Measurements from ENCODE around the gene ZNF777. TPM values are rescaled to one million over a fixed set of nuclear protein-coding genes. Genes with fewer than 3 reads are reported as not detected.
"Not testable (repeated sequence)": the region's sequence is repeated elsewhere in the genome, so short reads cannot be mapped to it uniquely, and the experiment has no call there.

The ZNF777 gene
- total and polyA plus RNA-seq, 2 donors (not counting 1 experiment from before 2014, with no cell fraction given): 4.1 to 4.9 TPM

GRCh38 chr7:149398195-149398820, 62.6 kb downstream of the ZNF777 start:
- Histone ChIP-seq H3K4me2 (ENCODE audit: extremely low read depth, insufficient read depth, low read length) (no peak overlapping the region), H3K27me3 (ENCODE audit: control insufficient read depth, insufficient read depth, low read length) (no peaks in the 10 kb centered on the region), H3K79me2 (ENCODE audit: control insufficient read depth, insufficient read depth, low read length) (no peaks in the 10 kb centered on the region), H3K9ac (ENCODE audit: insufficient read depth, low read length) (no peak overlapping the region), H3K27ac (ENCODE audit: insufficient read depth, low read length) (no peak overlapping the region), H3K4me3 (replicated peaks in 1 of 4; ENCODE audit: control extremely low read depth in 1 of 4, insufficient read depth in 1 of 4, low read depth in 3 of 4, low read length in 4 of 4) (no peak overlapping the region), H2AFZ (ENCODE audit: low read length) (no peak overlapping the region), H3K36me3 (ENCODE audit: control insufficient read depth, insufficient read depth, low read length) (no peaks in the 10 kb centered on the region), H4K20me1 (ENCODE audit: control insufficient read depth, extremely low read depth, insufficient read depth, low read length) (no peaks in the 10 kb centered on the region), H3K4me1 (ENCODE audit: control insufficient read depth, extremely low read depth, insufficient read depth, low read length) (no peaks in the 10 kb centered on the region), H3K9me3 (ENCODE audit: control insufficient read depth, insufficient read depth, low read depth, low read length) (no peaks in the 10 kb centered on the region)
- TF ChIP-seq CTCF (conservative IDR thresholded peaks at IDR 0.05 in 1 of 2, IDR thresholded peaks at IDR 0.05 in 1 of 2; ENCODE audit: low read depth in 1 of 2, low read length in 2 of 2) (no peak), EZH2 (IDR thresholded peaks at IDR 0.05; ENCODE audit: low read length, missing control alignments) (no peak)
- no peak for DNase-seq (ENCODE audit: low read depth in 2 of 2)

GRCh38 chr7:149397470-149398043, 63.3 kb downstream of the ZNF777 start:
- H3K27me3 ChIP-seq (ENCODE audit: control insufficient read depth, insufficient read depth, low read length): no peaks in the 10 kb centered on the region
- no peak overlapping the region for H3K4me2 ChIP-seq (ENCODE audit: extremely low read depth, insufficient read depth, low read length)
- TF ChIP-seq EZH2 (IDR thresholded peaks at IDR 0.05; ENCODE audit: low read length, missing control alignments): no peak
- TF ChIP-seq CTCF (conservative IDR thresholded peaks at IDR 0.05 in 1 of 2, IDR thresholded peaks at IDR 0.05 in 1 of 2; ENCODE audit: low read depth in 1 of 2, low read length in 2 of 2): no peak
- H2AFZ ChIP-seq (ENCODE audit: low read length): no peak overlapping the region
- no peak for DNase-seq (ENCODE audit: low read depth in 2 of 2)
- H3K9ac ChIP-seq (ENCODE audit: insufficient read depth, low read length): no peak overlapping the region
- H3K27ac ChIP-seq (ENCODE audit: insufficient read depth, low read length): no peak overlapping the region
- H3K9me3 ChIP-seq (ENCODE audit: control insufficient read depth, insufficient read depth, low read depth, low read length): no peaks in the 10 kb centered on the region
- H3K79me2 ChIP-seq (ENCODE audit: control insufficient read depth, insufficient read depth, low read length): no peaks in the 10 kb centered on the region
- H3K36me3 ChIP-seq (ENCODE audit: control insufficient read depth, insufficient read depth, low read length): no peaks in the 10 kb centered on the region
- no peaks in the 10 kb centered on the region for H4K20me1 ChIP-seq (ENCODE audit: control insufficient read depth, extremely low read depth, insufficient read depth, low read length)
- H3K4me1 ChIP-seq (ENCODE audit: control insufficient read depth, extremely low read depth, insufficient read depth, low read length): no peaks in the 10 kb centered on the region
- no peak overlapping the region for H3K4me3 ChIP-seq (replicated peaks in 1 of 4; ENCODE audit: control extremely low read depth in 1 of 4, insufficient read depth in 1 of 4, low read depth in 3 of 4, low read length in 4 of 4)

GRCh38 chr7:149388550-149389335, 72.1 kb downstream of the ZNF777 start:
- not testable (repeated sequence) for H3K4me2 ChIP-seq (ENCODE audit: extremely low read depth, insufficient read depth, low read length)

GRCh38 chr7:149386514-149386913, 74.3 kb downstream of the ZNF777 start:
- H3K4me3 ChIP-seq (replicated peaks in 1 of 4; ENCODE audit: control extremely low read depth in 1 of 4, insufficient read depth in 1 of 4, low read depth in 3 of 4, low read length in 4 of 4); H3K36me3 ChIP-seq (ENCODE audit: control insufficient read depth, insufficient read depth, low read length); DNase-seq (ENCODE audit: low read depth in 2 of 2); H2AFZ ChIP-seq (ENCODE audit: low read length); H3K27ac ChIP-seq (ENCODE audit: insufficient read depth, low read length); H4K20me1 ChIP-seq (ENCODE audit: control insufficient read depth, extremely low read depth, insufficient read depth, low read length); H3K4me1 ChIP-seq (ENCODE audit: control insufficient read depth, extremely low read depth, insufficient read depth, low read length); H3K79me2 ChIP-seq (ENCODE audit: control insufficient read depth, insufficient read depth, low read length); H3K9ac ChIP-seq (ENCODE audit: insufficient read depth, low read length); H3K27me3 ChIP-seq (ENCODE audit: control insufficient read depth, insufficient read depth, low read length); H3K4me2 ChIP-seq (ENCODE audit: extremely low read depth, insufficient read depth, low read length); H3K9me3 ChIP-seq (ENCODE audit: control insufficient read depth, insufficient read depth, low read depth, low read length): not testable (repeated sequence)

More at GRCh38 chr7:149388550-149389335, 72.1 kb downstream of the ZNF777 start:
- not testable (repeated sequence) for H3K9me3 ChIP-seq (ENCODE audit: control insufficient read depth, insufficient read depth, low read depth, low read length); H3K4me3 ChIP-seq (replicated peaks in 1 of 4; ENCODE audit: control extremely low read depth in 1 of 4, insufficient read depth in 1 of 4, low read depth in 3 of 4, low read length in 4 of 4); H3K9ac ChIP-seq (ENCODE audit: insufficient read depth, low read length); H4K20me1 ChIP-seq (ENCODE audit: control insufficient read depth, extremely low read depth, insufficient read depth, low read length); H3K27me3 ChIP-seq (ENCODE audit: control insufficient read depth, insufficient read depth, low read length); H3K4me1 ChIP-seq (ENCODE audit: control insufficient read depth, extremely low read depth, insufficient read depth, low read length); DNase-seq (ENCODE audit: low read depth in 2 of 2); H3K36me3 ChIP-seq (ENCODE audit: control insufficient read depth, insufficient read depth, low read length); H3K79me2 ChIP-seq (ENCODE audit: control insufficient read depth, insufficient read depth, low read length); H3K27ac ChIP-seq (ENCODE audit: insufficient read depth, low read length); H2AFZ ChIP-seq (ENCODE audit: low read length)

Data from fibroblast of lung (primary cell).